Mucosa of stomach (tissue), 1 donor: ENCODE results near the gene ZNF629.

Experiments
- H3K27me3 ChIP-seq: one replicate; pipeline ENCODE4 v1.7.0; 2013; ENCODE audit warnings: mild to moderate bottlenecking, low read length; ENCODE audit not compliant: control insufficient read depth, insufficient read depth
- H3K36me3 ChIP-seq: one replicate; pipeline ENCODE4 v1.7.0; 2013; ENCODE audit warnings: low read length; ENCODE audit not compliant: control insufficient read depth, insufficient read depth
- H3K4me1 ChIP-seq: one replicate; pipeline ENCODE4 v1.7.0; 2013; ENCODE audit warnings: mild to moderate bottlenecking, low read length; ENCODE audit not compliant: control insufficient read depth, insufficient read depth
- H3K4me3 ChIP-seq: one replicate; pipeline ENCODE4 v1.7.0; 2013; ENCODE audit warnings: low read length
- H3K9ac ChIP-seq: one replicate; pipeline ENCODE4 v1.7.0; 2013; ENCODE audit warnings: mild to moderate bottlenecking, low read length, moderate library complexity
- H3K9me3 ChIP-seq: one replicate; pipeline ENCODE4 v1.7.0; 2013; ENCODE audit warnings: mild to moderate bottlenecking, low read length, moderate library complexity; ENCODE audit not compliant: control insufficient read depth
- donor health status: Pancreatic carcinoma.

ZNF629 gene

DNA sequence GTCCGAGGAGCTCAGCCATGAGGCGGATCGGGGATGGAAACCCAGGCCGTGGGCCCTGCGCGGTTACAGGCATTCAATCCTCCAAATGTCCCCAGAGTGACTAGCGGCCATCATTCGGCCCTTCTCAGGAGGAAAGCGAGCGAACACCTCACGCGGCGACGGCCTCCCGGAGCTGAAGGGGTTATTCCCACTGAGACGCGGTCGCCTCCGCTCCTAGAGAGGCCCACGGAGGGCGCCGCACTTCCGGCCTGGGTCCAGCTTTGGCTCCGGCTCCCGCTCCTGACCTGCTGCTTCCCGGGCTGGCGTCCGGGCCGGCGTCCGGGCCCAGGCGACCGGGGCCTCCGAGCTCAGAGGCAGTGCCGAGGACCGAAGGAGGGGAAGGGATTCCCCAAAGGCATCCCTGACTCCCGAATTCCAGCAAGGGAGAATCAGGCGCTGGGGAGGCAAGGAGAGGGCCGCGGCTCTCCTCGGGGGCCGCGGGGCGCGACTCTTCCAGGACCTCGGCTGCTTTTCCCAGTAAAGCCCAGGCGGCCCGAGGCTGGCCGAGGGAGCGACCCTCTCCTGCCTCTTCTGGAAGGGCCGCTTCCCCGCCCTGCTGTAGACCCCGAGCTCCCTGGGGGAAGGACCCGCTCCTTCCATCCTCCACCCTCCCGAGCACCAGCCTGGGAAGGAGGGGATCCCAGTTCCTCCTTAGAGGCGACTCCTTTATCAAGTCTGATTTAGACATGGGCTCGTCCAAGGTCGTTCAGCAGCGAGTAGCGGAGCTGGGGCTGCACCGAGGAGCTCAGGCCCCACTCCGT lies 18.6 kb upstream of the ZNF629 start:
- no peaks in the 10 kb centered on the region for H3K27me3 ChIP-seq
- peak overlapping the region; percentile 92 for H3K9ac ChIP-seq
- H3K9me3 ChIP-seq = no peaks in the 10 kb centered on the region
- peaks cover 5% of the 10 kb centered on the region for H3K4me1 ChIP-seq
- no peaks in the 10 kb centered on the region for H3K36me3 ChIP-seq
- peak overlapping the region; percentile 93 for H3K4me3 ChIP-seq

DNA sequence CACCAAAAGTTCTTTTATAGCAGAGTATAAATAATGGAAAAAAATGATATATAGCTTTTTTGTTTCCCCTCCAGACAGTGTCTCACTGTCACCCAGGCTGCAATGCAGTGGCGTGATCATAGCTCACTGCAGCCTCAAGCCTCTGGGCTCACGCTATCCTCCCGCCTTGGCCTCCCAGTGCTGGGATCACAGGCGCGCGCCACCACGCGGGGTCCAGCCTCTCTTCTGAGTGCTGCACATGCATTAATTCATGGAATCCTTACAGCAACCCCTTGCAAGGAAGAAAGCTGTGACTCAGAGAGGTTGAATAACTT lies 18.0 kb upstream of the ZNF629 start:
- Histone ChIP-seq H3K9ac (peak overlapping the region; percentile 92), H3K36me3 (no peaks in the 10 kb centered on the region), H3K27me3 (no peaks in the 10 kb centered on the region), H3K9me3 (no peaks in the 10 kb centered on the region), H3K4me1 (peaks cover 5% of the 10 kb centered on the region), H3K4me3 (peak overlapping the region; percentile 93)

DNA sequence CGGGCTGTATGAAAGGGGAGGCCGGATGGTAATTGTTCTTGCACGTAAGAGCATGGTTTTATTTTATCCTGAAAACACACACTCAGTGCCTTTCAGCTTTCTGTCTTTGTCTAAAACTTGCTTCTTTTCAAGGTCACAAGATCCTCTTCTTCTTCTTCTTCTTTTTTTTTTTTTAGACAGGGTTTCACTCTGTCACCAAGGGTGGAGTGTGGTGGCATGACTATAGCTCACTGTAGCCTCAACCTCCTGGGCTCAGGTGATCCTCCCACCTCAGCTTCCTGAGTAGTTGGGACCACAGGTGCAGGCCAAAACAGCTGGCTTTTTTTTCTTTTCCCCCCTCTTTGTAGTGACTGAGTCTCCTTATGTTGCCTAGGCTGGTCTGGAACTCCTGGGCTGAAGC lies 15.9 kb upstream of the ZNF629 start:
- no peaks in the 10 kb centered on the region for H3K27me3 ChIP-seq
- no peak overlapping the region for H3K4me3 ChIP-seq
- no peaks in the 10 kb centered on the region for H3K36me3 ChIP-seq
- H3K4me1 ChIP-seq = peaks cover 5% of the 10 kb centered on the region
- H3K9me3 ChIP-seq = no peaks in the 10 kb centered on the region
- no peak overlapping the region for H3K9ac ChIP-seq

DNA sequence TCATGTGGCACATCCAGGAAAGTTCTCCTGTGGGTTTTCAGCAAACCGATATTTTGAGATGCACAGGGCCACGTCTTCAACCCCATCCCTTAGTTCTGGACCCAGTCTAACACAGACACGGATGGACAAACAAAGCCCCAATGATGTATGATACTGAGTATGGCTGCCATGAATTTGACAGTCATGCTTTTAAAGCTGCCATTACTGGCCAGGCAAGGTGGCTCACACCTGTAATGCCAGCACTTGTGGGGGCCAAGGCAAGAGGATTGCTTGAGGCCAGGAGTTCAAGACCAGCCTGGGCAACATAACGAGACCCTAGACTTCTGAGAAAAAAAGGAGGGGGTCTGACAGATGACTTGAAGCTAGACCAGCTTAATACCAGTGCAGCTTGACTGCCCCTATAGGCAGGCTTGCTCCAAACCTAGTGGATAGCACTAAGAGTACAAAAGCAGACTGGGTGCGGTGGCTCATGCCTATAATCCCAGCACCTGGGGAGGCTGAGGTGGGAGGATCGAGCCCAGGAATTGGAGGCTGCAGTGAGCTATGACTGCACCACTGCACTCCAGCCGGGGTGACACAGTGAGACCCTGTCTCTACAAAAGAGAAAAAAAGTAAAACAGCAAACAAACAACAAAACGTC lies 10.8 kb upstream of the ZNF629 start:
- no peaks in the 10 kb centered on the region for H3K36me3 ChIP-seq
- no peak overlapping the region for H3K9ac ChIP-seq
- H3K9me3 ChIP-seq = no peaks in the 10 kb centered on the region
- no peaks in the 10 kb centered on the region for H3K27me3 ChIP-seq
- no peak overlapping the region for H3K4me3 ChIP-seq
- no peaks in the 10 kb centered on the region for H3K4me1 ChIP-seq

DNA sequence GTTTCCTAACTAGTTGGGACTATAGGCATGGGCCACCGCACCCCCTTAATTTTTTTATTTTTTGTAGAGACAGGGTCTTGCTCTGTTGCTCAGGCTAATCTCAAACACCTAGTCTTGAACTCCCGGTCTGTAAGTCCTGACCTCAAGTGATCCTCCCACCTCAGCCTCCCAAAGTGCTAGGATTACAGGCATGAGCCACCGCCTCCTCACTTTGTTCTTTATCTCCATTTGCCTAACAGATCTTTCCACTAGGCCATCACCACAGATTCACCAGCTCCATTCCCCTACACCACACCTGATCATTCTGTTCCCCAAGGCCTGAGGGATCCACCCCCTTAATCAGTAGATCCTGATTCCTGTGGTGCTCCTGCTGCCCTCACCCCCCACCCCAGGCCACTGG lies 7.6 kb upstream of the ZNF629 start:
- Histone ChIP-seq H3K9ac (no peak overlapping the region), H3K4me1 (no peaks in the 10 kb centered on the region), H3K36me3 (no peaks in the 10 kb centered on the region), H3K27me3 (no peaks in the 10 kb centered on the region), H3K4me3 (no peak overlapping the region), H3K9me3 (no peaks in the 10 kb centered on the region)

DNA sequence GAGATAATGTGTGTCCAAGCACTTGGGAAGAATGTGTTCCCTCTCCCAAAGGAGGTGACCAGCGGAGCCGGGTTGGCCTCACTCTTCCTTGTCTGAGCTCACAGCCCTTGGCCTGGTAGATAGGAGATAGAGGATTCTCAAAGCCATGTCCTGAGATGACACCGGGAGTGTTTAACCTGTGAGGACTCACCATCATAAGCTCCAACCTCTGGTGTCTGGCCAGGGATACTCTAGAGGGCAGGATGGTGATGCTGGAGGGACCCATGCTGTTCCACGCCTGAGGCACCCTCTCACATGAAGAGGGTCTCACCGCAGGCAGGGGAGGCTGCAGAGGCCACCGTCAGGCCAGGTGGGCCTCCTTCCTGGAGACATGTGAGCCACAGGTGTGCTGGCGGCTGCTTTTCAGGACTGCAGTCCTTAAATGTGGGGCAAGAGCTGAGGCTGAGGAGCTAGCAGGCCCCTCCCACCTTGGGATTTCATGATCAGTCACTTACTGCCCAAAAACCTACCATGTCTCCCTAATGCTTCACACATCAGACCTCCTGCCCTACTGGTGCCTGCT lies 6.6 kb upstream of the ZNF629 start:
- Histone ChIP-seq H3K4me1 (no peaks in the 10 kb centered on the region), H3K36me3 (no peaks in the 10 kb centered on the region), H3K27me3 (no peaks in the 10 kb centered on the region), H3K9me3 (no peaks in the 10 kb centered on the region), H3K4me3 (no peak overlapping the region), H3K9ac (no peak overlapping the region)

DNA sequence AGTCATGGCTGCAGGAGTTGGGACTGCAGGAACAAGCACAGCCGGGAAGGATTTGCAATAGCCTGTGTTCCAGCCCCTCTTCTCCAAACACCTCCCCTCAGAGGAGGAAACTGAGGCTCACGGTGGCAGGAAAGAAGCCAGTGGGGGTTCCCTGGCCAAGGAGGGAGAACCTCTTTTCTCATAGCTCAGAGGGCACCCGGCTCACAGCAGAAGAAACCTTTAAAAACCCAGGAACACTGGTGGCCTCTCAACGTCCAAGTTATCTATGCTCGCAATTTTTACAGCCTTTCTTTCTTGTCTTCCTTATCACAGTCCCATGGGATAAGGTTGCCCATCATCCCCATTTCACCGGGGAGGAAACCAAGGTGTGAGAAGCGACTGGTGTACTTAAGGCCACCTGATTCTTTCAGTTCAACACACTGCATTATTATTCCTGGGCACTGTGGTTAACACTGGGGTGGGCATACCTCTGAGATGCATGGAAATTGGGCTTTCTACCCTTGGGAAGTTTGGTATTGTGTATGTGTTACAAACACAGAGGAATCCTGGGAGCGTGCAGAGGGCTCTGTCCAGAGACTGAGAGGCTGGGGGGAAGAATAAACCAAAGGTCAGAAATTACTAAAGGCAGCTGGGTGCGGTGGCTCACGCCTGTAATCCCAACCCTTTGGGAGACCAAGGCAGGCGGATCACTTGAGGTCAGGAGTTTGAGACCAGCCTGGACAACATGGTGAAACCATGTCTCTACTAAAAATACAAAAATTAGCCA lies 791 bp upstream of the ZNF629 start:
- H3K9ac ChIP-seq = peak overlapping the region; percentile 95
- no peaks in the 10 kb centered on the region for H3K27me3 ChIP-seq
- no peaks in the 10 kb centered on the region for H3K36me3 ChIP-seq
- H3K9me3 ChIP-seq = no peaks in the 10 kb centered on the region
- peak overlapping the region; percentile 98 for H3K4me3 ChIP-seq
- peaks cover 18% of the 10 kb centered on the region for H3K4me1 ChIP-seq

DNA sequence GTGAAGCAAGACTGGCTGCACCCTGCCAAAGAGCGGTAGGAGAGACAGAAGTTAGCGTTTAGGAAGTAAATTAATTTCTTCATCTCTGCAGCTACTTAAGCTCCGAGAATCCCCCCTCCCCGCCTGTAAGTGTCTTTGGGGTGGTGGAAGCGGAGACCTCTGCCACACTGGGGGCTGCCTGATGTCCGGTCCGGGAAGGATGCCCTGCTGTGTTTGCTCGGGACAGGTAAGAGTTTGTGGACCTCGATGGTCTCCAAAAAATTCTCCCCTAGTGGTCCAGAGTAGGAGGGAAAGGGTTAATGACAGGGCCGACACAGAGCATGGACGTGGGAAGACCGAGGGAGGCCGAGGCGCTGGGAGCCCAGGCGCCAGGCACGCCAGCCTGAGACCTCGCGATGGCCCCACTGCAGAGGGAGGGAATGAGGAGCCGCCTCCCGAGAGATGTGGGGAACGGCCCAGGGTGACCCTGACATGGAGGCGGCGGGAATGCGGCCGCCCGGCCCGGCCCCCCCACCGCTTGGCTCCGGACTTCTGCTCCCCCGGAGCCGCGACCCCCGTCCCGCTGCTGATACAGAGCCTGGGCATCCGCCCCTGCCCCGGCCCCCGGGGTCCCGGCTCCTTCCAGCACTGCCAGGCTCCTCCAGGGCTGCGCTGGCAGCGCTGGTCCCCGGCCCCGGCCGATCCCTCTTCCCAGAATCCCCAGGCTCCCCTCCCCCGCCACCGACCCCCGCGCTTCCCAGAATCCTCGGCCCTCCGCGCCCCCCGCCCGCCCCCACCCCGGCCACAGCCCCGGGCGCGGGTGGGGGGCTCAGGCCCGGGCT lies 680 bp downstream of the ZNF629 start:
- H3K27me3 ChIP-seq = no peaks in the 10 kb centered on the region
- no peaks in the 10 kb centered on the region for H3K9me3 ChIP-seq
- H3K4me1 ChIP-seq = peaks cover 18% of the 10 kb centered on the region
- H3K36me3 ChIP-seq = peaks cover 6% of the 10 kb centered on the region
- H3K9ac ChIP-seq = peak overlapping the region; percentile 95
- H3K4me3 ChIP-seq = peak overlapping the region; percentile 98

DNA sequence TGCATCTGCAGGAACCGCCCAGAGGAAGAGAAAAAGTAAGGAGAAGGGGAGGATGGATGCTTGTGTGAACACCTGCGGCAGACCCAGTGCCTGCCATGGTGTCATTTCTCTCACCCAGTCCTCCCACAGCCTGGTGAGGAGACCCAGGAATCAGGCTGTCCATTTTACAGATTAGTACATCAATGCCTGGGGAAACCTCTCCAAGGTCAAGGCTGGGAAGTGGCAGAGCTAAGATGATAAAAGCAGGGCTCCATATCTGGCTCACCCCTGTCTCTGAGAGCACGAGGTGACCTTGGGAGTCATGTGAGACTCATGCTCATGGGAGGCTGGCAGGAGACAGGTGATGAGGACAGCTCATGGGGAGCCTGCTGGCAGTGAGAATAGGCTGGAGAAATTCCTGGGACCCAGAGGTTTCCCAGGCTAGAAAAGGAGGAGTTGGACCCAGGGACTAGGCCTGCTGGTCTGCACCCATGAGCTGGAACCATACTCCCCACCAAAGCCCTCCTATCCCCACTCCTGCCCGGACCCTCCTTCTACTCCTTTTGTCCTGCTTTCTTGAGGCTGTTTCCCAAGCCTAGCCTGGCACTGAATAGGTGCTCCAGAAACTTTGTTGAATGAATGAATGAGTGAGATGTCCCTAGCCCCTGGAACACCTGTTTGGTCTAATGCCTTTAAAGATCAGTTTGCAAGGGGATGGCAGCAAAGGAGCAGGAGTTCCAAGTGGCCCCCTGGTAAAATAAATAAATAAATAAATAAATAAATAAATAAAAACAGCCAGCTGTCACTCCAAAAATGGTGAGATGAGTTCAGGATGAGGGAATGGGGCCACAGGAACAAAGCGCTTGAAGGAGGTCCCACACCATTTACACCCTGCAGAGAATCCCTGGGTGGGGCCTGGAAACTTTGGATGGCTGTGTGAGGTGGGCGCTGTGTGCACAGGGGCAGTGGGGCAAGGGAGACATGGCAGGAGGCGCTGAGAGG lies 1.6 kb downstream of the ZNF629 start:
- Histone ChIP-seq H3K36me3 (peaks cover 6% of the 10 kb centered on the region), H3K4me3 (no peak overlapping the region), H3K9ac (peak overlapping the region; percentile 72), H3K27me3 (no peaks in the 10 kb centered on the region), H3K4me1 (peaks cover 18% of the 10 kb centered on the region), H3K9me3 (no peaks in the 10 kb centered on the region)

DNA sequence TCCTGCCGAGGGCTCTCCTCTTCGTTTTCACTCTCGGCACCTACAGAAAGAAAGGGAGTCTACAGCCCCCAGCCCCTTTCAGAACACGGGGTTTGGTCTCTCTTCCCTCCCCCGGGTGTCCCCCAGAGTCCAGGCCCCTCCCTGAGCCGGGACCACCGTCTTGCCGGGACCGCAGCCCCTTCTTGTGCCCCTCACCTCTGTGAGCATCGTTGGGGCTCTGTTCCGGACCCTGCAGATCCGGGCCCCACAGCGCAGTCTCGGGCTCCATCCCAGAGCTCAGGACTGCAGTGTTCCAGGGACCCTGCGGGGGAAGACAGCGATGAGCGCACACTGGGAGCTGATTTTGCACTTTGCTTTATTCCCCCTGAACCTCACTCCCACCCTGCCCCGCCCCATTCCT lies 2.8 kb downstream of the ZNF629 start:
- no peaks in the 10 kb centered on the region for H3K9me3 ChIP-seq
- peaks cover 6% of the 10 kb centered on the region for H3K36me3 ChIP-seq
- no peaks in the 10 kb centered on the region for H3K27me3 ChIP-seq
- no peak overlapping the region for H3K4me3 ChIP-seq
- no peak overlapping the region for H3K9ac ChIP-seq
- H3K4me1 ChIP-seq = peaks cover 18% of the 10 kb centered on the region
